ENCODE results near the gene ATP6V1E1.

- no peak for TF ChIP-seq FOXM1 (IDR thresholded peaks at IDR 0.05; ENCODE audit: low read depth, low read length)
- no peak for TF ChIP-seq POLR2A (IDR thresholded peaks at IDR 0.05; ENCODE audit: low read depth, low read length)
- no peak for TF ChIP-seq USF1 (IDR thresholded peaks at IDR 0.05; ENCODE audit: borderline replicate concordance, extremely low read length, insufficient read depth, low read depth, low read length)
- no peak for TF ChIP-seq POLR2AphosphoS5 (IDR thresholded peaks at IDR 0.05; ENCODE audit: low read length)
- TF ChIP-seq CHD4 (IDR thresholded peaks at IDR 0.05) = no peak
- TF ChIP-seq CTCF (IDR thresholded peaks at IDR 0.05 in 2 of 3, conservative IDR thresholded peaks at IDR 0.05 in 1 of 3; ENCODE audit: control insufficient read depth in 2 of 3, extremely low read depth in 1 of 3, insufficient read depth in 1 of 3, low read depth in 3 of 3, low read length in 3 of 3) = no peak
- TF ChIP-seq, protein P1, sequence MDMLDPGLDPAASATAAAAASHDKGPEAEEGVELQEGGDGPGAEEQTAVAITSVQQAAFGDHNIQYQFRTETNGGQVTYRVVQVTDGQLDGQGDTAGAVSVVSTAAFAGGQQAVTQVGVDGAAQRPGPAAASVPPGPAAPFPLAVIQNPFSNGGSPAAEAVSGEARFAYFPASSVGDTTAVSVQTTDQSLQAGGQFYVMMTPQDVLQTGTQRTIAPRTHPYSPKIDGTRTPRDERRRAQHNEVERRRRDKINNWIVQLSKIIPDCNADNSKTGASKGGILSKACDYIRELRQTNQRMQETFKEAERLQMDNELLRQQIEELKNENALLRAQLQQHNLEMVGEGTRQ (IDR thresholded peaks at IDR 0.05; ENCODE audit: borderline replicate concordance, low read depth, low read length) = no peak
- no peak for TF ChIP-seq ZNF274 (IDR thresholded peaks at IDR 0.05; ENCODE audit: insufficient read depth, insufficient read length)
- no peak for TF ChIP-seq ESRRA (IDR thresholded peaks at IDR 0.05; ENCODE audit: low read length)
- no peak for TF ChIP-seq TAF1 (IDR thresholded peaks at IDR 0.05; ENCODE audit: borderline replicate concordance, low read depth, low read length)
- TF ChIP-seq, protein P2, sequence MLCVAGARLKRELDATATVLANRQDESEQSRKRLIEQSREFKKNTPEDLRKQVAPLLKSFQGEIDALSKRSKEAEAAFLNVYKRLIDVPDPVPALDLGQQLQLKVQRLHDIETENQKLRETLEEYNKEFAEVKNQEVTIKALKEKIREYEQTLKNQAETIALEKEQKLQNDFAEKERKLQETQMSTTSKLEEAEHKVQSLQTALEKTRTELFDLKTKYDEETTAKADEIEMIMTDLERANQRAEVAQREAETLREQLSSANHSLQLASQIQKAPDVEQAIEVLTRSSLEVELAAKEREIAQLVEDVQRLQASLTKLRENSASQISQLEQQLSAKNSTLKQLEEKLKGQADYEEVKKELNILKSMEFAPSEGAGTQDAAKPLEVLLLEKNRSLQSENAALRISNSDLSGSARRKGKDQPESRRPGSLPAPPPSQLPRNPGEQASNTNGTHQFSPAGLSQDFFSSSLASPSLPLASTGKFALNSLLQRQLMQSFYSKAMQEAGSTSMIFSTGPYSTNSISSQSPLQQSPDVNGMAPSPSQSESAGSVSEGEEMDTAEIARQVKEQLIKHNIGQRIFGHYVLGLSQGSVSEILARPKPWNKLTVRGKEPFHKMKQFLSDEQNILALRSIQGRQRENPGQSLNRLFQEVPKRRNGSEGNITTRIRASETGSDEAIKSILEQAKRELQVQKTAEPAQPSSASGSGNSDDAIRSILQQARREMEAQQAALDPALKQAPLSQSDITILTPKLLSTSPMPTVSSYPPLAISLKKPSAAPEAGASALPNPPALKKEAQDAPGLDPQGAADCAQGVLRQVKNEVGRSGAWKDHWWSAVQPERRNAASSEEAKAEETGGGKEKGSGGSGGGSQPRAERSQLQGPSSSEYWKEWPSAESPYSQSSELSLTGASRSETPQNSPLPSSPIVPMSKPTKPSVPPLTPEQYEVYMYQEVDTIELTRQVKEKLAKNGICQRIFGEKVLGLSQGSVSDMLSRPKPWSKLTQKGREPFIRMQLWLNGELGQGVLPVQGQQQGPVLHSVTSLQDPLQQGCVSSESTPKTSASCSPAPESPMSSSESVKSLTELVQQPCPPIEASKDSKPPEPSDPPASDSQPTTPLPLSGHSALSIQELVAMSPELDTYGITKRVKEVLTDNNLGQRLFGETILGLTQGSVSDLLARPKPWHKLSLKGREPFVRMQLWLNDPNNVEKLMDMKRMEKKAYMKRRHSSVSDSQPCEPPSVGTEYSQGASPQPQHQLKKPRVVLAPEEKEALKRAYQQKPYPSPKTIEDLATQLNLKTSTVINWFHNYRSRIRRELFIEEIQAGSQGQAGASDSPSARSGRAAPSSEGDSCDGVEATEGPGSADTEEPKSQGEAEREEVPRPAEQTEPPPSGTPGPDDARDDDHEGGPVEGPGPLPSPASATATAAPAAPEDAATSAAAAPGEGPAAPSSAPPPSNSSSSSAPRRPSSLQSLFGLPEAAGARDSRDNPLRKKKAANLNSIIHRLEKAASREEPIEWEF (IDR thresholded peaks at IDR 0.05; ENCODE audit: insufficient replicate concordance, low read depth, low read length) = no peak
- no peak for TF ChIP-seq PBX3 (IDR thresholded peaks at IDR 0.05; ENCODE audit: insufficient replicate concordance, low read depth, low read length)
- TF ChIP-seq CHD2 (IDR thresholded peaks at IDR 0.05; ENCODE audit: borderline replicate concordance, low read depth, low read length) = no peak
These were observed 32.3 kb downstream of the ATP6V1E1 start for GRCh38 chr22:17596226-17596625.

All from GM12878 (cell line).